SH-SY5Y (cell line): Measurements from ENCODE around the gene VEZT.

Source experiments
- GATA2 ChIP-seq: IDR thresholded peaks from 2 replicates; pipeline ENCODE4 v1.6.1; 2011; ENCODE audit warnings: mild to moderate bottlenecking, low read depth, low read length
- GATA3 ChIP-seq: IDR thresholded peaks from 2 replicates; pipeline ENCODE4 v1.6.1; 2011; ENCODE audit warnings: low read depth, mild to moderate bottlenecking, low read length, moderate library complexity

DNA sequence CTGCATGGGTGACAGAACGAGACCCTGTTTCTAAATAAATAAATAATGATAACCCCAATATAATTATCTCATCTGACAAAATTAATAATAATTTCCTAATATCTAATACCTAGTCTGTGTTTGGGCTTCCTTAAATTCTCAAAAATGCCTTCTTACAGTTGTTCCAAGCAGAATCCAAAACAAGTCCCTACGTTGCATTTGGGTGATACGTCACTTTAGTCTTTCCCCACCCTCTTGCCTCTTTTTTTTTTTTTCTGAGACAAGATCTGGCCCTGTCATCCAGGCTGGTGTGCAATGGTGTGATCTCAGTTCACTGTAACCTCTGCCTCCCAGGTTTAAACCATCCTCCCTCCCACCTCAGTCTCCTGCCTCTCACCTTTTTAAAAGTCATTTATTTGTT, 26.7 kb downstream of the VEZT start:
- no peak for TF ChIP-seq GATA3
- TF ChIP-seq GATA2, result no peak
